ENCODE results near the gene TSHZ2. TPM values are rescaled to one million over a fixed set of nuclear protein-coding genes. Genes with fewer than 3 reads are reported as not detected.

TSHZ2 gene
- polyA plus RNA-seq, 1 donor from 2014 or later: 4.6 TPM

DNA sequence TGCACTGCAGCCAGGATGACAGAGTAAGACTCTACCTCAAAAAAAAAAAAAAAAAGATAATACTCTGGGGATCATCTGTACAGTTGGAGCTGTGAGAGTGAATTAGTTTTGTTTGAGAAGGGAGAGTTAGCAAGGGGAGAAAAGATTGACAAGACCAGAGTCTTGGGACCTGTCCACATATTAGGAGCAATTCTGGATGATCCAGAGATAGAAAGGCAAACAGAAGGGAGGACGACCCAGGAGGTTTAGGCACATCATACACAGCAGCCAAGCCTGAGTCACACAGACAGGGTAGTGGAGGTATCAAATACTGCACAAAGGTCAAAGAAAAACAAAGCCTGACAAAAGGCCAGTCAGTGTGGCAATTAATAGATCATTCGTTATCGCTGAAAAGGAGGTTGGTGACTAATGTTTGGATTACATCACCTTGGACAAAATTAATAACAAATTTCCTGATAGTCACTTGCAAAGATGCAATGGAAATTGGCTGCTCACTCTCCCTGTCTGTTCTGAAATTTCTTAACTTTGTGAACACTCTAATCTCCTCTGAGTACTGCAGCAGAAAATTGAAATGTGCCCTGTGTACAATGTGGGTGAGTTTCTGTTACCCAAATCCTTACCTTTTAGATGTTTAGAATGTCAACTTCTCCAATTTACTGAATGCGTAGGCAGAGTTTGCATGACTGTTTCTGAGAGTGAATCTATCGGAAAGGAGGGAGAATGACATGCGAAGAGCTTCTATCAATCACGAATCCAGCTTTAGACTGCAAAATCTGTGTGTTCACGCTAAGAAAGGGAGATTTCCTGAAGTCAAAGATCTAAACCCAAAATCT is 105.4 kb downstream of the TSHZ2 start:
- Histone ChIP-seq H3K79me2 (replicated peaks; ENCODE audit: insufficient read depth, low read length) (no peaks in the 10 kb centered on the region), H3K9me2 (ENCODE audit: insufficient read depth, low read length) (no peaks in the 10 kb centered on the region), H3K27ac (ENCODE audit: low read length) (no peak overlapping the region), H4K20me1 (ENCODE audit: insufficient read depth) (no peaks in the 10 kb centered on the region), H3K27me3 (ENCODE audit: insufficient read depth, low read depth, low read length) (no peaks in the 10 kb centered on the region), H3K9me3 (ENCODE audit: low read length) (no peaks in the 10 kb centered on the region), H3K9ac (ENCODE audit: low read length) (no peak overlapping the region), H3K4me2 (ENCODE audit: low read length) (no peak overlapping the region), H3K36me3 (ENCODE audit: insufficient read depth, low read length) (no peaks in the 10 kb centered on the region), H3K4me3 (ENCODE audit: low read length) (no peak overlapping the region), H3F3A (ENCODE audit: insufficient read depth, low read length, poor library complexity, severe bottlenecking) (no peaks in the 10 kb centered on the region), H2AFZ (ENCODE audit: low read depth, low read length) (no peak overlapping the region)
- TF ChIP-seq POLR2AphosphoS5 (IDR thresholded peaks at IDR 0.05): no peak
- TF ChIP-seq, protein P1, sequence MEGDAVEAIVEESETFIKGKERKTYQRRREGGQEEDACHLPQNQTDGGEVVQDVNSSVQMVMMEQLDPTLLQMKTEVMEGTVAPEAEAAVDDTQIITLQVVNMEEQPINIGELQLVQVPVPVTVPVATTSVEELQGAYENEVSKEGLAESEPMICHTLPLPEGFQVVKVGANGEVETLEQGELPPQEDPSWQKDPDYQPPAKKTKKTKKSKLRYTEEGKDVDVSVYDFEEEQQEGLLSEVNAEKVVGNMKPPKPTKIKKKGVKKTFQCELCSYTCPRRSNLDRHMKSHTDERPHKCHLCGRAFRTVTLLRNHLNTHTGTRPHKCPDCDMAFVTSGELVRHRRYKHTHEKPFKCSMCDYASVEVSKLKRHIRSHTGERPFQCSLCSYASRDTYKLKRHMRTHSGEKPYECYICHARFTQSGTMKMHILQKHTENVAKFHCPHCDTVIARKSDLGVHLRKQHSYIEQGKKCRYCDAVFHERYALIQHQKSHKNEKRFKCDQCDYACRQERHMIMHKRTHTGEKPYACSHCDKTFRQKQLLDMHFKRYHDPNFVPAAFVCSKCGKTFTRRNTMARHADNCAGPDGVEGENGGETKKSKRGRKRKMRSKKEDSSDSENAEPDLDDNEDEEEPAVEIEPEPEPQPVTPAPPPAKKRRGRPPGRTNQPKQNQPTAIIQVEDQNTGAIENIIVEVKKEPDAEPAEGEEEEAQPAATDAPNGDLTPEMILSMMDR (IDR thresholded peaks at IDR 0.05; ENCODE audit: poor library complexity, severe bottlenecking): no peak
- TF ChIP-seq MXI1 (conservative IDR thresholded peaks at IDR 0.05; ENCODE audit: poor library complexity, severe bottlenecking): no peak
- no peak for TF ChIP-seq EP300 (conservative IDR thresholded peaks at IDR 0.05; ENCODE audit: poor library complexity, severe bottlenecking)
- TF ChIP-seq EZH2 (IDR thresholded peaks at IDR 0.05; ENCODE audit: borderline replicate concordance, insufficient read depth, low read length, poor library complexity, severe bottlenecking): no peak
- TF ChIP-seq TAF1 (IDR thresholded peaks at IDR 0.05; ENCODE audit: low read depth): no peak
- TF ChIP-seq, protein P2, sequence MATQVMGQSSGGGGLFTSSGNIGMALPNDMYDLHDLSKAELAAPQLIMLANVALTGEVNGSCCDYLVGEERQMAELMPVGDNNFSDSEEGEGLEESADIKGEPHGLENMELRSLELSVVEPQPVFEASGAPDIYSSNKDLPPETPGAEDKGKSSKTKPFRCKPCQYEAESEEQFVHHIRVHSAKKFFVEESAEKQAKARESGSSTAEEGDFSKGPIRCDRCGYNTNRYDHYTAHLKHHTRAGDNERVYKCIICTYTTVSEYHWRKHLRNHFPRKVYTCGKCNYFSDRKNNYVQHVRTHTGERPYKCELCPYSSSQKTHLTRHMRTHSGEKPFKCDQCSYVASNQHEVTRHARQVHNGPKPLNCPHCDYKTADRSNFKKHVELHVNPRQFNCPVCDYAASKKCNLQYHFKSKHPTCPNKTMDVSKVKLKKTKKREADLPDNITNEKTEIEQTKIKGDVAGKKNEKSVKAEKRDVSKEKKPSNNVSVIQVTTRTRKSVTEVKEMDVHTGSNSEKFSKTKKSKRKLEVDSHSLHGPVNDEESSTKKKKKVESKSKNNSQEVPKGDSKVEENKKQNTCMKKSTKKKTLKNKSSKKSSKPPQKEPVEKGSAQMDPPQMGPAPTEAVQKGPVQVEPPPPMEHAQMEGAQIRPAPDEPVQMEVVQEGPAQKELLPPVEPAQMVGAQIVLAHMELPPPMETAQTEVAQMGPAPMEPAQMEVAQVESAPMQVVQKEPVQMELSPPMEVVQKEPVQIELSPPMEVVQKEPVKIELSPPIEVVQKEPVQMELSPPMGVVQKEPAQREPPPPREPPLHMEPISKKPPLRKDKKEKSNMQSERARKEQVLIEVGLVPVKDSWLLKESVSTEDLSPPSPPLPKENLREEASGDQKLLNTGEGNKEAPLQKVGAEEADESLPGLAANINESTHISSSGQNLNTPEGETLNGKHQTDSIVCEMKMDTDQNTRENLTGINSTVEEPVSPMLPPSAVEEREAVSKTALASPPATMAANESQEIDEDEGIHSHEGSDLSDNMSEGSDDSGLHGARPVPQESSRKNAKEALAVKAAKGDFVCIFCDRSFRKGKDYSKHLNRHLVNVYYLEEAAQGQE (IDR thresholded peaks at IDR 0.05; ENCODE audit: borderline replicate concordance): no peak
- no peak for TF ChIP-seq SMC3 (conservative IDR thresholded peaks at IDR 0.05; ENCODE audit: poor library complexity)
- TF ChIP-seq RAD21 (conservative IDR thresholded peaks at IDR 0.05): no peak

DNA sequence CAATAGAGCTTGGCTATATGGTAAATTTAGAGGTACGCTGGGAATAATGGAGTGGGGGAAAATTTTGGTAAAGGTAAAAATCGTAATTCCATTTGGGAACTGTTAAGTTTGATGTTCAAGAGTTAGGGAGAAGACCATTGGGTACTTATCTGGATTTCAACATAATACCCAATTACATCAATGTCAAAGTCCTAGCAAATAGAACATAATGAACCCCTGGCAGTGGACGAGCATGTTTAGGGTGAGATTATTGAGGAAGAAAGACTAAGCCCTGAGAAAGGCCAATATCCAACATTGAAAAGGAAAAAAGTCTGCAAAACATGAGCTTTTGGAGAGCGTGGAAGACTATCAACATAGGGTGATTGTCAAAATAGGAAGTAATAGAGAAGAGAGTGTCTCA is 106.6 kb downstream of the TSHZ2 start:
- Histone ChIP-seq H3F3A (ENCODE audit: insufficient read depth, low read length, poor library complexity, severe bottlenecking) (no peaks in the 10 kb centered on the region), H4K20me1 (ENCODE audit: insufficient read depth) (no peaks in the 10 kb centered on the region), H2AFZ (ENCODE audit: low read depth, low read length) (no peak overlapping the region), H3K27ac (ENCODE audit: low read length) (no peak overlapping the region), H3K79me2 (replicated peaks; ENCODE audit: insufficient read depth, low read length) (no peaks in the 10 kb centered on the region), H3K36me3 (ENCODE audit: insufficient read depth, low read length) (no peaks in the 10 kb centered on the region), H3K9me2 (ENCODE audit: insufficient read depth, low read length) (no peaks in the 10 kb centered on the region), H3K4me2 (ENCODE audit: low read length) (no peak overlapping the region), H3K27me3 (ENCODE audit: insufficient read depth, low read depth, low read length) (no peaks in the 10 kb centered on the region), H3K9ac (ENCODE audit: low read length) (no peak overlapping the region), H3K9me3 (ENCODE audit: low read length) (no peaks in the 10 kb centered on the region), H3K4me3 (ENCODE audit: low read length) (no peak overlapping the region)
- no peak for TF ChIP-seq SMC3 (conservative IDR thresholded peaks at IDR 0.05; ENCODE audit: poor library complexity)
- TF ChIP-seq MXI1 (conservative IDR thresholded peaks at IDR 0.05; ENCODE audit: poor library complexity, severe bottlenecking): no peak
- TF ChIP-seq RAD21 (conservative IDR thresholded peaks at IDR 0.05): no peak
- no peak for TF ChIP-seq EP300 (conservative IDR thresholded peaks at IDR 0.05; ENCODE audit: poor library complexity, severe bottlenecking)
- TF ChIP-seq, protein P2 (IDR thresholded peaks at IDR 0.05; ENCODE audit: borderline replicate concordance): no peak
- TF ChIP-seq POLR2AphosphoS5 (IDR thresholded peaks at IDR 0.05): no peak
- TF ChIP-seq, protein P1 (IDR thresholded peaks at IDR 0.05; ENCODE audit: poor library complexity, severe bottlenecking): no peak
- TF ChIP-seq TAF1 (IDR thresholded peaks at IDR 0.05; ENCODE audit: low read depth): no peak
- no peak for TF ChIP-seq EZH2 (IDR thresholded peaks at IDR 0.05; ENCODE audit: borderline replicate concordance, insufficient read depth, low read length, poor library complexity, severe bottlenecking)
